NCI-H2196 (cell line): Measurements from ENCODE around the gene CLVS2.

Experiments
- DNase-seq: peaks from one replicate; lab custom pipeline; 2025; ENCODE audit not compliant: unreplicated experiment; lab: John Stamatoyannopoulos, UW

Gene CLVS2

GRCh38 chr6:123024976-123025375 lies 28.9 kb downstream of the CLVS2 start:
- DNase-seq = no peak

GRCh38 chr6:123027408-123027807 lies 31.4 kb downstream of the CLVS2 start:
- no peak for DNase-seq

- DNase-seq = no peak
Measured at GRCh38 chr6:123028263-123028662, 32.2 kb downstream of the CLVS2 start.

GRCh38 chr6:123030282-123030681 lies 34.2 kb downstream of the CLVS2 start:
- DNase-seq = no peak

- no peak for DNase-seq
Measured at GRCh38 chr6:123036648-123037047, 40.6 kb downstream of the CLVS2 start.

- DNase-seq = no peak
Measured at GRCh38 chr6:123039431-123039830, 43.4 kb downstream of the CLVS2 start.

- DNase-seq = no peak
Measured at GRCh38 chr6:123042401-123042800, 46.4 kb downstream of the CLVS2 start.

- DNase-seq = no peak
Measured at GRCh38 chr6:123044341-123044860, 48.4 kb downstream of the CLVS2 start.

- no peak for DNase-seq
Measured at GRCh38 chr6:123053602-123054225, 57.7 kb downstream of the CLVS2 start.

- no peak for DNase-seq
Measured at GRCh38 chr6:123055256-123055655, 59.2 kb downstream of the CLVS2 start.

GRCh38 chr6:123062670-123063069 lies 66.6 kb downstream of the CLVS2 start:
- DNase-seq = no peak

GRCh38 chr6:123064038-123064437 lies 68.0 kb downstream of the CLVS2 start:
- no peak for DNase-seq

- no peak for DNase-seq
Measured at GRCh38 chr6:123074616-123075015, 78.6 kb downstream of the CLVS2 start.

- DNase-seq = no peak
Measured at GRCh38 chr6:123085403-123085802, 89.4 kb downstream of the CLVS2 start.

GRCh38 chr6:123089226-123089625 lies 93.2 kb downstream of the CLVS2 start:
- peak; percentile 21 for DNase-seq

GRCh38 chr6:123091091-123091895 lies 95.3 kb downstream of the CLVS2 start:
- no peak for DNase-seq

- DNase-seq = no peak
Measured at GRCh38 chr6:123091896-123092271, 95.8 kb downstream of the CLVS2 start.

- no peak for DNase-seq
Measured at GRCh38 chr6:123094795-123095194, 98.8 kb downstream of the CLVS2 start.

GRCh38 chr6:123105561-123105960 lies 109.5 kb downstream of the CLVS2 start:
- DNase-seq = no peak

- DNase-seq = no peak
Measured at GRCh38 chr6:123116370-123116769, 120.3 kb downstream of the CLVS2 start.

GRCh38 chr6:123117145-123117908 lies 121.3 kb downstream of the CLVS2 start:
- peak; percentile 4 for DNase-seq

GRCh38 chr6:123118811-123119210 lies 122.8 kb downstream of the CLVS2 start:
- DNase-seq = peak; percentile 45
